Prostate gland (tissue), 2 donors: Measurements from ENCODE around the gene NETO2. TPM values are rescaled to one million over a fixed set of nuclear protein-coding genes. Genes with fewer than 3 reads are reported as not detected.

Experiments
- DNase-seq: peaks from one replicate; pipeline ENCODE4 v3.0.0-alpha.2; 2019; ENCODE audit warnings: low spot score
- H3K27ac ChIP-seq, 2 donors: fragments of 200-600 bp; sonication (generic); 2 replicates each; pipeline ENCODE4 v1.5.1; 2017 to 2019
- H3K27me3 ChIP-seq: fragments of 200-600 bp; sonication (generic); replicated peaks from 2 replicates; pipeline ENCODE4 v1.5.1; 2019; ENCODE audit not compliant: insufficient read depth
- H3K36me3 ChIP-seq, 2 donors: fragments of 200-600 bp; sonication (generic); 1 replicate in 1 of 2; 2 replicates in 1 of 2; pipeline versions ENCODE4 v1.5.1 to v1.8.1; 2017 to 2019
- H3K4me1 ChIP-seq: fragments of 200-600 bp; sonication (generic); replicated peaks from 2 replicates; pipeline ENCODE4 v1.5.1; 2019
- H3K4me3 ChIP-seq, 2 donors: fragments of 200-600 bp; sonication (generic); 2 replicates each; pipeline ENCODE4 v1.5.1; 2017 to 2019
- H3K9me3 ChIP-seq: fragments of 200-600 bp; sonication (generic); 2 replicates; pipeline ENCODE4 v1.5.1; 2017
- POLR2A ChIP-seq: fragments of 450-650 bp; IDR thresholded peaks from one replicate; pipeline ENCODE4 v1.6.1; 2016; ENCODE audit warnings: antibody characterized with exemption, mild to moderate bottlenecking
- POLR2AphosphoS5 ChIP-seq: sonication (generic); formaldehyde crosslinking; IDR thresholded peaks from one replicate; pipeline ENCODE4 v1.6.1; 2017; ENCODE audit warnings: antibody characterized with exemption
- WGBS: methylation state at CpG from one replicate; pipeline ENCODE4 v1.1.5; 2018; 5-methylcytosine and 5-hydroxymethylcytosine counted together
- intact Hi-C: fragments of 100-400 bp; cut with DNase I; formaldehyde crosslinking; loops from one replicate; pipeline ENCODE4 v1.14.2; 2022
- total RNA-seq, 2 donors: library from RNA; depleted of rRNA; stranded (reverse); fragments of >200 nt; gene quantifications; one replicate each; pipeline ENCODE4 v1.1.0, GENCODE V29; 2016
- TF ChIP-seq, protein P1 (sequence below), 4 experiments: fragments of 200-600 bp in 2 of 4; fragments of 450-650 bp in 2 of 4; sonication (generic) in 2 of 4; IDR thresholded peaks; 1 replicate in 3 of 4; 2 replicates in 1 of 4; pipeline ENCODE4 v1.5.1; 2016 to 2019; ENCODE audit warnings: antibody characterized with exemption in 4 of 4, mild to moderate bottlenecking in 2 of 4, moderate library complexity in 2 of 4

The NETO2 gene
- total RNA-seq, 2 donors from 2014 or later, result 0.73 to 14.3 TPM

DNA sequence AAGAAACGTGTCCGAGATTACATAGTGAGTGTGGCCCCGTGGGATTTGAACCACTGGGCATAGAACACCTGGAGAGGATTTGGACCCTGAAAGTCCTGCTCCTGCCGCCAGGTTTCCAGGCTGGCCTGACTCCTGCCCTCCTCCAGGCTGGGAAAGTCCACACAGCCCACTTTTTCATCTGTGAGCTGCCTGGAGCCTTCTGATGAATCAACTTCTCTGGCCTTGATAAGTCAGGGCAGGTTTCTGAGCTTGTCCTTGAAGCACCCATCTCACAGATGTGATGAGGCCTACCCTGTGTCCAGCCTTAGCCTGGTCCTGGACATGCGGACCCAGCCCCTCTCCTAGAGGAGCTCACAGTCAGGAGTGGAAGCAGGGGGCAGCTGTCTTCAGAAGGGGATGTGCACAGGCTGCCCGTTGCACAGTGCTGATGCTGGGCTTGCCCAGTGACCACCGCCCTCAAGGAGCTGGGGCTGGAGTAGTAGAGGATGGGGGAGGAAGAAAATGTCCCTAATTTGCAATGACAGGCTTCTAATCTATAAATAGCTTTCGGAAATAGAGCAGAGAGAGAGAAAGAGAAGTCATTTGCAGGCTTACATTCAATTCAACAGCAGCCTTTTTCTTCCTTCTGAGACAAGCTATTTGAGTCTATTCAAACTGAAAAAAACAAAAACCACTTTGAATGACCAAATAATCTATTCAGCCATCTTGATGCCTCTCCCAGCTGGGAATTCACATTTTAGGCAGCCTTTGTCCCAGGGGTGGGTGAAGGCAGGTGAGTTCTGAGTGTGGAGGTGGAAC, 96.8 kb downstream of the NETO2 start:
- TF ChIP-seq POLR2AphosphoS5 (no peak), POLR2A (no peak)
- TF ChIP-seq, protein P1, sequence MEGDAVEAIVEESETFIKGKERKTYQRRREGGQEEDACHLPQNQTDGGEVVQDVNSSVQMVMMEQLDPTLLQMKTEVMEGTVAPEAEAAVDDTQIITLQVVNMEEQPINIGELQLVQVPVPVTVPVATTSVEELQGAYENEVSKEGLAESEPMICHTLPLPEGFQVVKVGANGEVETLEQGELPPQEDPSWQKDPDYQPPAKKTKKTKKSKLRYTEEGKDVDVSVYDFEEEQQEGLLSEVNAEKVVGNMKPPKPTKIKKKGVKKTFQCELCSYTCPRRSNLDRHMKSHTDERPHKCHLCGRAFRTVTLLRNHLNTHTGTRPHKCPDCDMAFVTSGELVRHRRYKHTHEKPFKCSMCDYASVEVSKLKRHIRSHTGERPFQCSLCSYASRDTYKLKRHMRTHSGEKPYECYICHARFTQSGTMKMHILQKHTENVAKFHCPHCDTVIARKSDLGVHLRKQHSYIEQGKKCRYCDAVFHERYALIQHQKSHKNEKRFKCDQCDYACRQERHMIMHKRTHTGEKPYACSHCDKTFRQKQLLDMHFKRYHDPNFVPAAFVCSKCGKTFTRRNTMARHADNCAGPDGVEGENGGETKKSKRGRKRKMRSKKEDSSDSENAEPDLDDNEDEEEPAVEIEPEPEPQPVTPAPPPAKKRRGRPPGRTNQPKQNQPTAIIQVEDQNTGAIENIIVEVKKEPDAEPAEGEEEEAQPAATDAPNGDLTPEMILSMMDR (IDR thresholded peaks at IDR 0.05), result no peak
- no peaks in the 10 kb centered on the region for H3K9me3 ChIP-seq
- no peaks in the 10 kb centered on the region for H3K4me1 ChIP-seq
- no peaks in the 10 kb centered on the region for H3K27me3 ChIP-seq
- H3K36me3 ChIP-seq, result no peaks in the 10 kb centered on the region
- intact Hi-C loops, result no loop called here
- H3K4me3 ChIP-seq, result no peak overlapping the region
- 89% methylated on average over 8 of the region's 8 CpGs for WGBS
- no peak for DNase-seq
- H3K27ac ChIP-seq, result no peak overlapping the region

DNA sequence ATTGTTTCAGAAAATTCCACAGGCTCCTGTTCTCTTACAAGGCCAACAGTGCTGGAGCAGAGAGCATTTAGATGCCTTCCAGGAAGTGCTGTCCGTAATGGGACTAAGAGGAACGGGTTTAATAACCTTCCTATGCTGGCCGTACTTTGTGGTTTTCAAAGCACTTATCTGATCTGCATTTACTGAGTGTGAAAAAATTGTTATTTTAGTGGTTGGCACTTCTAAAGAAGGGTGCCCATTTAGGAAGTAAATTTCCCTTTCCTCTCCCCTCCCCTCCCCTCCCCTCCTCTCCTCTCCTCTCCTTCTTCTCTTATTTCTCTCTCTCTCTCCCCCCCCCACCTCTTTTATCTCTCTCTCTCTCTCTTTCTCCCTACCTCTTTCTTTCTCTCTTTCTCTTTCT, 98.3 kb downstream of the NETO2 start:
- Histone ChIP-seq H3K36me3 (no peaks in the 10 kb centered on the region), H3K9me3 (no peaks in the 10 kb centered on the region), H3K4me3 (no peak overlapping the region), H3K4me1 (no peaks in the 10 kb centered on the region), H3K27me3 (no peaks in the 10 kb centered on the region), H3K27ac (no peak overlapping the region)
- DNase-seq, result no peak
- WGBS, result 10% methylated on average over 3 of the region's 3 CpGs
- intact Hi-C loops, result no loop called here
- TF ChIP-seq, protein P1 (IDR thresholded peaks at IDR 0.05), result no peak

DNA sequence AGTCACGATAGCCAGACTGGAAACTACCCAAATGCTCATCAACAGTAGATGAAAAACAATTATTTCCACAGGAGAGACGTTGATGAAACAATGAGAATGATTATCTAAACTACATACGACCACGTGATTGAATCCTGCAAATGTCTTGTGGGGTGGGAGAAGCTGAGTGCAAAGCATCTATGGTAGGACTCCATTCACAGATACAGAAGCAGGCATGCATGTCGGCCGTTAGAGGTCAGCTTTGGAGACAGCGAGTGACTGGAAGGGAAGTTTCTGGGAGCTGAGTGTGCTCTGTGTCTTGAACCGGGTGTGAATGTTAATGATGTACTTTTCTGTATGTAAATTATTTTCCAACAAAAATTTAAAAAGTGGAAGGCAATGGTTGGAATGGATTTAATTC, 98.7 kb downstream of the NETO2 start:
- Histone ChIP-seq H3K27me3 (no peaks in the 10 kb centered on the region), H3K36me3 (no peaks in the 10 kb centered on the region), H3K9me3 (no peaks in the 10 kb centered on the region), H3K4me3 (no peak overlapping the region), H3K27ac (no peak overlapping the region), H3K4me1 (no peaks in the 10 kb centered on the region)
- DNase-seq, result no peak
- intact Hi-C loops, result no loop called here
- 52% methylated on average over 8 of the region's 8 CpGs for WGBS
- TF ChIP-seq, protein P1 (IDR thresholded peaks at IDR 0.05), result no peak
- TF ChIP-seq POLR2AphosphoS5 (no peak), POLR2A (no peak)

DNA sequence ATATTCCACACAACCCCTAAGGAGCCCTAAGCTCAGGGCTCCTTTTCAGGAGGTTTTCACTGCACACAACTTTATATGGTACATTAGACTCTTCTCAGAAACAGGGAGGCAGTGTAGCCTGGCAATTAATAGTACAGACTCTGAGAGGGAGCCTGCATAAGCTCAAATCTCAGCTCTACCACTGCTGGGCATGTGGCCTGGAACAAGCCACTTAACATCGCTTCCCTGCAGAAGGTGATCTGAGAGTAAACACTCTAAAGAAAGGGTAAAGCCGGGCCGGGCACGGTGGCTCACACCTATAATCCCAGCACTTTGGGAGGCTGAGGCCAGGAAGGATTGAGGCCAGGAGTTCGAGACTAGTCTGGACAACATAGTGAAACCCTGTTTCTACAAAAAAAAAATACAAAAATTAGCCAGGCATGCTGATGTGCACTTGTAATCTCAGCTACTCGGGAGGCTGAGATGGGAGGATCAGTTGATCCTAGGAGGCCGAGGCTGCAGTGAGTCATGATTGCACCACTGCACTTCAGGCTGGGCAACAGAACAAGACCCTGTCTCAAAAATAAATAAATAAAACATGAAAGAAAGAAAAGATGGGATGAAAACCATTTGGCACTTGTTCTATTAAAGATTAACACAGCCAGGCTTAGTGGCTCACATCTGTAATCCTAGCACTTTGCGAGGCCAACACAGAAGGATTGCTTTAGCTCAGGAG, 99.6 kb downstream of the NETO2 start:
- TF ChIP-seq, protein P1 (IDR thresholded peaks at IDR 0.05), result no peak
- TF ChIP-seq POLR2A, result no peak
- TF ChIP-seq POLR2AphosphoS5, result no peak
- intact Hi-C loops, result no loop called here
- WGBS, result 91% methylated on average over 8 of the region's 8 CpGs

DNA sequence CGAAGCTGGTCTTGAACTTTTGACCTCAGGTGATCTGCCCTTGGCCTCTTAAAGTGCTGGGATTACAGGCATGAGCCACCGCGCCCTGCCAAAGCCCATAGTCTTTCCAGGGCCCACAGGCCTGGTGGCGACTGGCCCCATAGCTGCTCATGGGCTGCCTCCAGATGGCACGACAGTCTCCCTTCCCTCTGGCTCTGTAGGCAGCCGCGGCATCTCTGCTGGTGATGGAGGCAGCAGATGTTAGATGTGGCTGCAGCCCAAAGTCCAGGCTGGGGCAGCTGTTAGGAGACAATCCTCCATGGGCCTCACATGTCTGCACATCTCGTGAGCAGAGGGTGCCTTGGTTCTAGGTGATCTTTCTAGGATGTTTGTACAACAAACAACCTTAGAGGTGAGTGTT, 100.5 kb downstream of the NETO2 start:
- Histone ChIP-seq H3K27ac (no peak overlapping the region), H3K27me3 (no peaks in the 10 kb centered on the region), H3K4me3 (no peak overlapping the region), H3K9me3 (no peaks in the 10 kb centered on the region), H3K4me1 (no peaks in the 10 kb centered on the region), H3K36me3 (no peaks in the 10 kb centered on the region)
- WGBS, result 92% methylated on average over 8 of the region's 8 CpGs
- DNase-seq, result no peak
- intact Hi-C loops, result no loop called here
- TF ChIP-seq, protein P1 (IDR thresholded peaks at IDR 0.05), result no peak
- no peak for TF ChIP-seq POLR2AphosphoS5
- no peak for TF ChIP-seq POLR2A

More for the DNA sequence above, 99.6 kb downstream of the NETO2 start:
- DNase-seq, result no peak
- H3K9me3 ChIP-seq, result no peaks in the 10 kb centered on the region
- no peak overlapping the region for H3K27ac ChIP-seq
- H3K4me1 ChIP-seq, result no peaks in the 10 kb centered on the region
- no peaks in the 10 kb centered on the region for H3K27me3 ChIP-seq
- H3K36me3 ChIP-seq, result no peaks in the 10 kb centered on the region
- H3K4me3 ChIP-seq, result no peak overlapping the region
